GM18508 (cell line): Measurements from ENCODE around the gene TCFL5.
"Not testable (repeated sequence)": the region's sequence is repeated elsewhere in the genome, so short reads cannot be mapped to it uniquely, and the experiment has no call there.

Experiments used
- ATAC-seq: cut with Tn5 transposase; IDR thresholded peaks from one replicate; pipeline ENCODE4 v1.9.1; 2021; ENCODE audit warnings: moderate number of reproducible peaks; ENCODE audit not compliant: insufficient read depth, unreplicated experiment

Gene TCFL5

DNA sequence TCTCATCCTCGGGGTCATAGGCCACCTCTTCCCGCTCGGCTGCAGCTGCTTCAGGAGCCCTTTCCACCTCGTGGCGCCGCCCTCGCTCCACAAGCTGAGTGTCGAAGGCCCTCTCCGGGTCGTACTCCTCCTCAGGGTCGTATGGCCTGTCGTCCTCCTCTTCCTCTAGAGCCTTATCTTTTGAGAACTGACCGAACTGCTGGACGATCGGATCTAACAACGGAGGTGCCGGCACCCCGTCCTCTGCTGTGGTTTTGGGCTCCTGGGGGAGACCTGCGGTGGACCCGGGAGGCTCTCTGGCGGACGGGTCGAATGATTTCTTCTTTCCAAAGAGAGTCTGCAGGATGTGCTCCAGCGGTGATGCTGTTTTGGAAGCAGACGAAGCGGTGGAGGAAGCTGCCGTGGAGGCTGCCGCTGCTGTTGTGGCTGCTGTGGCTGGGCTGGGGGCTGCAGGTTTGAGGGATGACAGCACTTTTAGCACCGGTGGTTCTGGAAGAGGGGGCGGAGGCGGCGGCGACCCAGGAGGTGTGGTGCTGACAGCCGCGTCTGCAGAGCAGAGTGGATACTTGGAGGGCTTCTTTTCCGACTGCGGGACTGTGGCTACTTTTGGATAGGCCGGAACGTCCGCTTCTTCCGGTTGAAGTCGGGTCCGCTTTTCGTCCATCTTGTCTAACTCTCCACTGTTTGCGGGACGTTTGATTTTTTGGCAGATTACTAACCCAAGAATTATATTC, 20.2 kb upstream of the TCFL5 start:
- no peak for ATAC-seq

DNA sequence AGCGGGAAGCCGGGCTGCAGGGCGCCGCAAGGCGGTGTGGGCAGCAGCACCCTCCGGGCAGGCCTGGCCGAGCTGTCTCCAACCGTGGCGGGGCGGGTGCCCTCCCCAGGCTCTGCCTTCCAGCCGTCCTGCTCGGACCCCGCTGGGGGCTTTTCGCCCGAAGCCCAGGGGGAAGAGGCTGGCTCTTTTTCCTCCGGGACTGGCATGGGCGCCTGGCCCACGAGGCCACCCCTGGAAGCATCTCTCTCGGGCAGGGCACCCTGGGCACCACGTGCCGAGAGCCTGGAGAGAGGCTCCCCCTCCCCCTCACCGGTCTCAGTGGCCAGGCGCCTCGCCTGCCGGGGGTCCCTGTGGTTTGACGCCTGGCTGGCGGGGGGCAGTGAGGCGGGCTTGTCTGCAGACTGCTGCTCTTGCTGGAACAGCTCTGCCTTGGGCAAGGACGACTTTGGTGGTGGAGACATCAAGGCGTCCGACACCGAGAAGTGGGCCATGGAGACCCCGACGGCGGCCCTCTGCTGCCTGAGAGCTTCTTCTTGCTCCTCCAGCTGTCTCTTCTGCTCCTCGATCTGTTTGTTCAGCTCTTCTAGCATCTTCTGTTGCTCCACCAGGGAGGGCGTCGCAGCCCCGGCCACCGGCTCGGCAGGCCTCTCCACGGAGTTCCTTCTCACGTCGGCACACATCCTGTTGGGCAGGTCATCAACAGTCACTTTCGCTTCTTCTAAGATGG, 19.5 kb upstream of the TCFL5 start:
- no peak for ATAC-seq

DNA sequence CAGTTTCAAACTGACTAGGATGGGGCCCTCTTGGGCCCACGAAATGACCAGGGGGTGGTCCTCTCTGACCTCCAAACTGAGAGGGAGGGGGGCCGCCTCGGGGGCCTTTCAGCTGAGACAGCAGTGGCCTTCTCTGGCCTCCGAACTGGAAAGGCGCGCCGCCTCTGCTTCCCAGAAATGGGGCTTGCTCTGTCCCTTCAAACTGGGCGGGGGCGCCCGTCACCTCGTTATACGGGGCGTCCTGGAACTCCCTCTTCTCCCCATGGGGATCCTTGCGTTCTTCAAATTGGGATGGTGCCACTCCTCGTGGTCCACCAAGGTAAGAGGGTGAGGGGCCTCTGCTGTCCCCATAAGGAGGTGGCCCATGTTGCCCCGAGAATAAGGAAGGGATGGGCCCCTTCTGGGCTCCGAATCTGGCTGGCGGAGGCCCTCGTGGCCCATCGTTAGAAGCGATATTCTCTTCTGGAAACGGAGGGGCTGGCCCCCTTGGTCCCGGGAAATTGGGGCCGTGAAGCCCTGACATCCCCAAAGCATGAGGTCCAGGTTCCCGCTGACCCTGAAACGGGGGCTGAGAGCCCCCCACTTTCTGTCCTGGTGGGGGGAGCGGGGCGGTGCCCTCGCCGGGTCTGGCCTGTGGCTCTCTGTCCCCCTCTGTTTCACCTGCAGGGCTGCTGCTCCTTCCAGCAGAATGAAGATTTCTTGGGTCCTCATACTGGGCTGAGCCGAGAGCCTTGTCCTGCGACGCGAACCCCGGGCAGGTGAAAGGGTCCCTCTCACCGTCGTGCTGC, 18.7 kb upstream of the TCFL5 start:
- ATAC-seq, result no peak

DNA sequence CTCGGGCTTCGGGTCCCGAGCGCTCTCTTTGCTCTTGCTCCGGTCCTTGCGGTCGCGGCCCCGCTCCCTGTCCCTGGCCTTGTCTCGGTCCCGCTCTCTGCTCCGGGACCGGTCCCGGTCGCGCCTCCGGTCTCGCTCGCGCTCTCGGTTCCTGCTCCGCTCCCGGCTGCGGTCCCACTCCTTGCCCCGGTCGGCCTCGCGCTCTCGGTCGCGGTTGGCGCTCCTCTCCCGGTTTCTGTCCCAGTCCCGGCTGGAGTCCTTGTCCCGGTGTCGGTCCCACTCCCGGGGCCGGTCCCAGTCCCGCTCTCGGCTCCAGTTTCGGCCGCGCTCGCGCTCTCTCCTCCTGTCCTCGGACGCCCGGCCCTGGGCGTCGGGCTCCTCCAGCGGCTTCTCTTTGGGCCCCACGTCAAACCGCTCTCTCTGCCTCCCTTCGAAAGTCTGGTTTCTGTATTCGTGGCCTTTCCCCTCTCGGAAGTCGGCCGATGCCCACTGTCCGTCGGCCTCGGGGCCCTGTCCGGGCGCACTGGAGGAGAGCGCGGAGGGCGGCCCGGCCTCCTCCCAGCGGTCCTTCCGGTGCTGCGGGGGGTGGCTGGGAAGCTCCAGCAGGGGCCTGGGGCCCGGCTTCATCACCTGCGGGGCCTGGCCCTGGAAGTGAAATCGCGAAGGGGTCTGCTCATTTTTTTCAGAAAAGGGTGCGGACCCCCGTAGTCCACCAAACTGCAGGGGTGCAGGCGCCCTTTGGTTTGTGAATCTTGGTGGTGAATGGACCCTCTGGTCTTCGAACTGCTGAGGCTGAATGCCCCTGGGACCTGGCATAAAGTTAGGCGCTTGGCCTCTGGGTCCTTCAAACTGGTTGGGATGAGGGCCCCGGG, 17.9 kb upstream of the TCFL5 start:
- no peak for ATAC-seq

DNA sequence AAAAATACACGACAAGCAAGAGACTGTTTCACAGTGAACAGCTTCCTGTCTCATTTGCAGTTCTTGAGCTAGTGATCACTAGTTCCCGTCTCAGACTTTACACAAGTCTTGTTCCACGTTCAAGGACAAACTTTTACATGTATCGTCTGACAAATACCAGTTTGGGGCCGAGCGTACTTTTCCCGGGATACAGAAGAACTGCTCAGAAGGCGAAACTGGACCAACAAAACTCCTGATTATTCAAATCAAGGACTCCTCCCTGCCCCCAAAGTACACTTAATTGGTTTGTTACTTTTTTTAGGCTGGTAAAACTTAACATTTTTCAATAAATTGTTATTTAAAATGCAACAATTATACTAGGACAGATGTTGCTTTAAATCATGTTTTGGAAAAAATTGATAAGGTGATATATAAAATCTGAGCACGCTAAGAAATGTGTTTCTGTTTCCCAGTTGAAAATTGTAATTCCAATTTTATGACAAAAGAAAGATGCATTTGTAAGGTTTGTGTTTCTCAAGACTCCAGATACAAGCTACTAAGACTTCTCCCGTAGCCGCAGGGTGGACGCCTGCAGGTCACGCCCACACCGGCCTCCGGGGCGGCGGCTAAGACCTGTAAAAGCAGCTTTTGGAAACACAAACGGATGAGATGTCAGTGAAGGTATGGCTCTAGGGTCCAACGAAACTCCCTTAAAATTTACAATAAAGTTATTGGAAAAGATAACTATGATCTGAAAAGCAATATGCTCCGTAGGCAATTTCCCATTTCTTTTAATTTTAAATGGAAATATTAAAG, 16.8 kb upstream of the TCFL5 start:
- ATAC-seq, result no peak

DNA sequence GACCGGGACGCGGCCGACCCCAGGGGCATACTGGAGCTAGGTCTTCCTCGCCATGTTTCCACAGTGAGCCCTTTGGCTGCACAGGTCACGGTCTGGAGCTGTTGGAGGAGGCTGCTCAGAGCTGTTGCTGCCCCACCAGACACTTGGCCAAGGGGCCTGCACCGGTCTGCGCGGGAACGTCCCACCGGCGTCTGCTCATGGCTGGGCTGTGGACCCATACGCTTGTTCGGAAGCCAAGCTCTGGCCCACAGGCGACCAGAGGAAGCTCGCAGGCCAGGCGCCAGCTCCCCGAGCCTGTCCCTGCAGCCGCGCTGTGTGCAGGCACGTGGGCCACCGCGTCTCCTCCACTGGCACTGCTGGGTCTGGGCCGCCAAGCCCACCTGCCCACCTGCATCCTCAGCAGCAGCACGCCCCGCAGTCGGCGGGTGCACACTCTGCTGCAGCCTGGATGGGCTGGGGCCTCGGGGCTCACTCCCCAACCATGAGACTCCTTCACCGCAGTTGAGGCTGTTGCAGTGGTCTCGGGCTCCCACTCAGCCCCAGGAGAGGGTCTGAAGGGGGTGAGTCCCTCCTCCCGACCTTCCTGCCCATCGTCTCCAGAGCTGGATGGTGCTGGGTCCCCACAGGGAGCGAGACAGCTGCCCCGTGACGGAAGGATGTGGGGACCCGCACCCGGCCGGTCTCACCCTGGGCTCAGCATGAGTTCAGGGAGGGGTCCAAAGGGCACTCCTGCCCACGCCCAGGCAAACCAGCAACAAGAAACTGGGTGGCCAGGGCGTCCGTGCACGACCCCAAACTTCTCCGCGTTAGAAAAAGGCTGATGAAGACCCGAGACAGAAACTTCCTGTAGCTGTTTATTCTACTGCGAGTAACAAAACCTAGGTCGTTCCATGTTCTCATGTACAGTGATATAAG, 15.5 kb upstream of the TCFL5 start:
- ATAC-seq, result no peak

DNA sequence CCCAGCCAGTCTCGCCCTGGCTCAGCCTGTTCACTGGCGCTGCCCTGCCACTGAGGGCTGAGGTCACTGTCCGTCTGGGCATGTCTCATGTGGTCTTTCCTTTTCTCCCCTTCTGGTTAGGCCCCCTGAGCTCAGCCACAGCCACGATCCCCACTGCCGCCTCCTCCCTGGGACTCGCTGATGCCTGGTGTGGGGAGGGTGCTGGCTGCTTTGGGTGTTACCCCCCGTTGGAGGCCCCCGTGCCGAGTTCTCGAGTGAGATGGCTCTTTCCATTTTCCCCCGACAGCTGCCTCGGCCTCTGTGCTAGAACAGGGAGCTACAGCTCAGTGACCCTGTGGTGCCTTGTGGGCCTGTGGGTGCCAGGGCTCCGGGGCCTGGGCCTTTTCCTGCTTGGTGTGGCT, 14.9 kb upstream of the TCFL5 start:
- ATAC-seq, result no peak

DNA sequence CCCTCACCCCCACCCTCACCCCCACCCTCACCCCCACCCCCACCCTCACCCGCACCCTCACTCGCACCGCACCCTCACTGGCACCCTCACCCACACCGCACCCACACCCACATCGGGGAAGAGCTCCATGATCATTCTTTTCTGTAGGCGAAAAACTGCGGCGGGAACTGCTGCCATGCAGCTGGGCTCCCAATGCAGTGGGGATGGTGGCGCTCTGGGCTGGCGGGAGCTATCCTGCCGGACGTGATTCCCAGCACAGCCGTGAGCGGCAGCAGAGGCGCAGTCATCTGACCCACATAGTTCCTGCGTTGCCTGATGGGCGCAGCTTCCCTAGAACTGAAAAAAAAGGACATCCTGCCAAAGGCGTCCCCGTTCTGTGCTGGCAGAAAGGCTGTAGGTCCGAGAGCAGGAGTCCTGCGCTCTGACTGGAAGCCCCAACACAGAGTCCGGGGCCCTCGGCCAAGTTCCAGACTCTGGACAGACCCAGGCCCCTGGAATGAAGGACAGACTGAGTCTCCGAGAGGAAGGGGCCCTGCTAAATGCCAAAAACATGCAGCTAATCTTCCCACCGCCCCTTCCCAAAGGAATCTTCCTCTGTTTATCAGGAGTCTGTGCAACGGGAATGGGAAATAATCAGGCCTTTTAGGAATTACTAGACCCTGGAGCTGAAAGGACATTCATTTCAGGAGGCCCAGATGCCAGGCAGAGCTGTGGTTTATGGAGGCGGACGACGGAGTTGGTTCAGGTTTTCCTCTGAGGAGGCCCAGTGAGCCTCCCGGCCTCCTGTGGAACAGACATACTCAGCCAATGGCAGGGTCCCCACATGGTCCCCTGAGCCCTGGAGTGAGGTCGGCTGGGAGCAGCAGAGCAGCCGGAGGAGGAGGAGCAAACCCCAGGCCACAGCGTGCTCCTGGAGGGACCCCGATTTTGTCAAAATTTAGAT, 14.1 kb upstream of the TCFL5 start:
- no peak for ATAC-seq

DNA sequence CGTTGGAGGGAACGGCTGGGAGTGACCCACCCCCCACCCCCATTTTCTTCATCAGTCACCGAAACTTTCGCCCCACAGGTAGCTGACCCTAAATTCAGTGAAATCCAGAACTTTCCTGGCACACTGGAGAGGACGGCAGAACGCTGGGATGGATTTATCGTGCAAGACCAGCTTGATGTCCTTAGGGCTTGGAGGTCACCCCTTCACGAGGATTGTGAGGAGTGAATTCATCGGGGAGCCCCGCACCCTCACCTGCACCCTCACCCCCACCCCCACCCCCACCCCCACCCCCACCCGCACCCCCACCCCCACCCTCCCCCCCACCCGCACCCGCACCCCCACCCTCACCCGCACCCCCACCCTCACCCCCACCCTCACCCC, 13.3 kb upstream of the TCFL5 start:
- no peak for ATAC-seq

DNA sequence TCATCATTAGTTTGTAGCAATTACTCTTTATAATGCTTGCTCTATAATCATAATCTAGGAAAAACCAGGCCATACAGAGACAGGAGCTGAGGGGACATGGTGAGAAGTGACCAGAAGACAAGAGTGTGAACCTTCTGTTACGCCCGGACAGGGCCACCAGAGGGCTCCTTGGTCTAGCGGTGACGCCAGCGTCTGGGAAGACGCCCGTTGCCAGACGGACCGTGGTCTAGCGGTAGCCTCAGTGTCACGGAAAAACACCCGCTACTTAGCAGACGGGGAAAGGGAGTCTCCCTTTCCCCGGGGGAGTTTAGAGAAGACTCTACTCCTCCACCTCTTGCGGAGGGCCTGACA, 12.0 kb upstream of the TCFL5 start:
- not testable (repeated sequence) for ATAC-seq

DNA sequence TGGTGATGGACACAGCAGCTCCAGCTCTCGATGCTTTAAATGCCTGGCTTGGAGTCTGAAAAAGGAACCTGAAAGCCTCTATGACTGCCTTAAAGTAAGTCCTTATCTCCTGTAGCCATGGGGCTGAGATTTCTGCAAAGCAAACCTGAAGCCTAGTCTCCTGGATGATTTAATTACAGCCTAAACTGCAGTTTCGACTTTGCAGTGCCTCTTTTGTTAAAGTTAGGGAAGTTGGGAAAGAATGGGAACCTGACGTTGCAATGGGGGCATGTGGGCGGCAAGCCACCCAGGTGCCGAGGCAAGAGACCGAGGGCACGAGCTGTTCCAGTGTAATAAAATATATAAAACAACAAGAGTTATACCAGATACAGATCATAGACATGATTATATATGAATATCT, 11.7 kb upstream of the TCFL5 start:
- no peak for ATAC-seq

DNA sequence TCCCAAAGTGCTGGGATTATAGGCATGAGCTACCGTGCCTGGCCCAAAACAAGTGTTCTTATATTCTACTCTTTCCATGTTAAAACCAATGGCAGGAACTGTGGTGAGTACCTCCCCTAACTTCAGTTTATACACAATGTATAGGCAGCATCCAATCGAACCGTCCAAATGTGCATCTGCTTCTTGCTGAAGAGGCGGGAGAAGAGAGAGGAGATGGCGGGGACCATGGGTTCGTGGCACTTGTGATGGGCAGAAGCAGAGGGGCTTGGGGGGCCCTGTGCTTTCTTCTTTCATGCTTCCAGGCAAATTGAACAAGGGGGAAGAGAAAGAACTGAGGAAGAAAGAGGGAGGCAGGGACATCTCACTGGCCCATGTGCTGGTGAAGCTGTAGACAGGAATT, 11.2 kb upstream of the TCFL5 start:
- ATAC-seq, result no peak

DNA sequence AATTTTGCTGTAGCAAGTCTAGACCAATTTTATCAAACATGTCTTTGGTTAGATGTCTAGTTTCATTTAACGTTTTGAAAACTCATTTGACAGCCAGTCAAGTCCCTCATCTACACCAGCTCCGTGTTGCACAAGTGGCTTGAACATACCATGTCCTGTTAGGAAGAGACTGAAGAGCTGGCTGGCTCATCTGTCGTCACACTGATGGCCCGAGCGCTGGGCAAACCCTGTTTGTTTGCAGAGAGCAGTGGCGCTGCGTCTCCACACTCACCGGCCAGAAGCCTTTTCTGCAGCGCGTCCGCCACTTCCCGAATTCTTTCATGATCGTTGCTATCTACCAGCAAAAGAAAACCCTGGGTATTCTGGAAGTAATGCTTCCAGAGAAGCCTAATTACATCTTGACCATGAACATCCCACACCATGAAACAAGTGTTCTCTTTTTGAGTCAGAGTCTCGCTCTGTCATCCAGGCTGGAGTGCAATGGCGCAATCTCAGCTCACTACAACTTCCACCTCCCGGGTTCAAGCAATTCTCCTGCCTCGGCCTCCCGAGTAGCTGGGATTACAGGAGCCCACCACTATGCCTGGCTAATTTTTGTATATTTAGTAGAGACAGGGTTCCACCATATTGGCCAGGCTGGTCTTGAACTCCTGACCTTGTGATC, 10.7 kb upstream of the TCFL5 start:
- ATAC-seq, result no peak

DNA sequence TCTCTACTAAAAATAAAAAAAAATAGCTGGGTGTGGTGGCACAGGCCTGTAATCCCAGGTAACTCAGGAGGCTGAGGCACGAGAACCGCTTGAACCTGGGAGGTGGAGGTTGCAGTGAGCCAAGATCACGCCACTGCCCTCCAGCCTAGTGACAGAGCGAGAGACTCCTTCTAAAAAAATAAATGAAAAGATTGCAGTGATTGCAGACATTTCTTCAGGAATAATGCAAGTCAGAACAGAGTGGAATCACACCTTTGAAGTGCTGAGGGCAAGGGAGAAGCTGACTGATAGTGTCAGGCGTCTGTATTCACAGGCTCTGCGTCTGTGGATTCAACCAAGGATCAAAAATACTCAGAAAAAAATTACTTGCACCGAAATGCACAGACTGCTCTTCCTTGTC, 2.6 kb upstream of the TCFL5 start:
- no peak for ATAC-seq

DNA sequence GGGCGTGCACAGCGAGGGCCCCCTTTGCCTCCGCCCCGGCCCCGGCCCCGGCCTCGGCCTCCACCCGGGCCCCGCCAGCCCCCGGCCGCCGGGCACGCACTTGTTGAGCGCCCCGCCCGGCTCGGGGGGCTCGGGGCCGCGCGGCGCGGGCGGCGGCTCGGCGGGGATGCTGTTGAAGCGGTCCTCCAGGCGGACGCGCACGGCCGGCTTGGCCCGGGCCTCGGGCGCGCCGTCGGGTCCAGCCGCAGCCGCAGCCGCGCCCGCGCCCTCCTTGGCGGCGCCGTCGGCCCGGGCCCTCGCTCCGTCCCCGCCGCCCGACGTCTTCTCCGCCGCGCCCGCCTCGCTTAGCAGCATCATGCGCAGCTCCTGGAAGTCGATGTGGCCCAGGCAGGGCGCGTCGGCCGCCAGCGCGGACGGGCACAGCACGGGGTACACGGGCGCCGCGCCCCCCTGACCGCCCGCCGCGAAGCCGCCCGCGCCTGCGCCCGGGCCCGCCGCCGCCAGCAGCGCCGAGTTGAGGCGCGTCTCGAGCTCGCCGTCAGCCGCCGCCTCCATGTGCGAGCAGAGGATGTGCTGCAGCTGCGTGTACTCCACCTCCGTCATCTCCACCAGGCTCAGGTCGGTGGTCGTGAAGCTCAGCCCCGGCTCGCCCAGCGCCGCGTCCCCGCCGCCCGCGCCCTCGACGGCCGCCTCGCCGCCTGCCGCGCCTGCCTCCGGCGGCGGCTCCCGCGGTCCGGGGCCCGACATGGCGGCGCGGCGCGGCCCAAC, 514 bp downstream of the TCFL5 start:
- ATAC-seq, result no peak

DNA sequence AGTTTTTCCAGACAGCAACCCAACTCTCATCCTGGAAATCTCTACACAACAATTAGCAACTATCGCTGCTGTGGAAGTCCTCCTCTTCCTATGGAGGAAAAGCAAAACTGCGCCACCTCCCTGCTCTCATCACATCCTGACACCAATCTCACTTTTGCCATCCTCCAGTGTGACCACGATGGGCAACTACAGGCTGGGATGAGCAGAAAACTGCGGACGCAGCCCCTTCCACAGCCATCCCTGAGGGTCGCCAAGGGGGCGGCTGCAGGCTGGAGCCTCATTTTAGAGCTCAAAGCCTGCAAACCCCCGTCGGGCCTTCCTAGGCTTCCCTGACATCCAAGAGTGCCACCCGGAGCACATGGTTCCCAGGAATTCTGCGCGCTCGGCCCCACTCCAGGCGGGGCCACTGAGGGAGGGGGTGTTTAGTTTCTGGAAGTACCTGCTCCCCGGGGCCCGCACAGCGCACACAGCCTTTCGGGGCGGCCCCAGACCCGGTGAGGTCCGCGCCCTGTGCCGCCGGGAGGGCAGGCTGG, 1.2 kb downstream of the TCFL5 start:
- ATAC-seq, result no peak
